SJCRH30 (cell line): ENCODE measurements around the gene OR52I1. TPM values are rescaled to one million over a fixed set of nuclear protein-coding genes. Genes with fewer than 3 reads are reported as not detected.

ENCODE experiments used
- DNase-seq, 2 experiments: peaks; one replicate each; pipeline ENCODE4 v3.0.0-alpha.2; 2015 to 2020
- H3K27ac ChIP-seq: fragments of 250-450 bp; sonication (Bioruptor Pico); 2 replicates; pipeline ENCODE4 v1.5.1; 2020; ENCODE audit warnings: mild to moderate bottlenecking, moderate library complexity
- H3K27me3 ChIP-seq: fragments of 250-450 bp; sonication (Bioruptor Pico); 2 replicates; pipeline ENCODE4 v1.5.1; 2020; ENCODE audit warnings: mild to moderate bottlenecking, moderate library complexity
- H3K36me3 ChIP-seq: fragments of 250-450 bp; sonication (Bioruptor Pico); 2 replicates; pipeline ENCODE4 v1.5.1; 2020; ENCODE audit warnings: mild to moderate bottlenecking, moderate library complexity
- H3K4me1 ChIP-seq: fragments of 250-450 bp; sonication (Bioruptor Pico); 2 replicates; pipeline ENCODE4 v1.5.1; 2020; ENCODE audit warnings: mild to moderate bottlenecking, moderate library complexity
- H3K4me3 ChIP-seq: fragments of 250-450 bp; sonication (Bioruptor Pico); 2 replicates; pipeline ENCODE4 v1.5.1; 2020; ENCODE audit warnings: mild to moderate bottlenecking, moderate library complexity
- H3K9me3 ChIP-seq: fragments of 250-450 bp; sonication (Bioruptor Pico); replicated peaks from 2 replicates; pipeline ENCODE4 v1.5.1; 2020; ENCODE audit warnings: mild to moderate bottlenecking, moderate library complexity
- total RNA-seq: library from RNA; depleted of rRNA; stranded (reverse); fragments of >200 nt; shearing (Covaris generic); gene quantifications from 2 replicates; pipeline ENCODE4 v1.2.3, GENCODE V29; 2014; rRNA removed

OR52I1 gene, protein sequence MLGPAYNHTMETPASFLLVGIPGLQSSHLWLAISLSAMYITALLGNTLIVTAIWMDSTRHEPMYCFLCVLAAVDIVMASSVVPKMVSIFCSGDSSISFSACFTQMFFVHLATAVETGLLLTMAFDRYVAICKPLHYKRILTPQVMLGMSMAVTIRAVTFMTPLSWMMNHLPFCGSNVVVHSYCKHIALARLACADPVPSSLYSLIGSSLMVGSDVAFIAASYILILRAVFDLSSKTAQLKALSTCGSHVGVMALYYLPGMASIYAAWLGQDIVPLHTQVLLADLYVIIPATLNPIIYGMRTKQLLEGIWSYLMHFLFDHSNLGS
- total RNA-seq: not detected in 2 replicates

DNA sequence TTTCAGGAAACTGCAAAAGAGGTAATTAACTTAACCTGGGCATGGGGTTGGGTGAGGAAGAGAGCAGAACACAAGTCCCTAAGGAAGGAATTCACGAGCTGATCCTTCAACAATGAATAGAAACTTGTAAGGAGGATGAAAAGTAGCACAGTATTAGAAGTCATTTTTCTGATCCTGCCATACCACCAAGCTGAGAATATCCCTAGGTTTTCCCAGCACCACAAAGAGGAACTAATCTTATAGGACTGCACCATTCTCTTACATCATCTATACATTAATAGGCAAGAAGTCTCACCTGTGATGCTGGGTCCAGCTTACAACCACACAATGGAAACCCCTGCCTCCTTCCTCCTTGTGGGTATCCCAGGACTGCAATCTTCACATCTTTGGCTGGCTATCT, at the start of gene OR52I1:
Gene OR52I1, plus strand, starts transcription at position 301 of the 400 bp plus-strand sequence. Its CDS starts 0 bp downstream, at position 301.
- Histone ChIP-seq H3K27me3 (no peaks in the 10 kb centered on the region), H3K27ac (no peak within 1 kb of the TSS), H3K4me3 (no peak within 1 kb of the TSS), H3K4me1 (no peaks in the 10 kb centered on the region), H3K36me3 (no peaks in the 10 kb centered on the region; the same call in 1 of the 2 replicates), H3K9me3 (no peaks in the 10 kb centered on the region)
- DNase-seq: no peak

DNA sequence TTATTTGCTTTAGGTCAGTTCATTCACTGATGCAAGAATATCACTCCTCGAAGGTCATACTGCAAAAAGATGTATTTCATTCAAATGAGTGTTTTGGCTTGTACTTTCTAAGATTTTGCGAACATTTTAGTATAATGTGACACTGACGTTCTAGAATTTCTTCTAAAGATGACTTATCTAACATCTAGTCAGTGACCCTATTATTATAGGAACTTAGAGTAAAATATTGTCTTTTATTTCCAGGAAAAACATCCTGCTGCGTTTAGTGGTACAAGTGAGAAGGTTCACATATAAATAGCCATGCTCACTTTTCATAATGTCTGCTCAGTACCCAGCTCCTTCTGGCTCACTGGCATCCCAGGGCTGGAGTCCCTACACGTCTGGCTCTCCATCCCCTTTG, 48.9 kb upstream of the OR52I1 start, which contains the start of gene OR52M1:
Gene OR52M1, plus strand, starts transcription at position 301 of the 400 bp plus-strand sequence. Its CDS starts 0 bp downstream, at position 301.
- Histone ChIP-seq H3K4me1 (no peaks in the 10 kb centered on the region), H3K27ac (no peak within 1 kb of the TSS), H3K4me3 (no peak within 1 kb of the TSS), H3K9me3 (no peaks in the 10 kb centered on the region), H3K36me3 (no peaks in the 10 kb centered on the region), H3K27me3 (no peaks in the 10 kb centered on the region)
- DNase-seq: no peak

- no peaks in the 10 kb centered on the region for H3K36me3 ChIP-seq
- DNase-seq: no peak
- no peaks in the 10 kb centered on the region for H3K4me1 ChIP-seq
- no peak overlapping the region for H3K4me3 ChIP-seq
- no peaks in the 10 kb centered on the region for H3K27me3 ChIP-seq
- H3K27ac ChIP-seq: no peak overlapping the region
- H3K9me3 ChIP-seq: no peaks in the 10 kb centered on the region
Measured at GRCh38 chr11:4546878-4547277, 47.0 kb upstream of the OR52I1 start.

GRCh38 chr11:4547416-4547815, 46.4 kb upstream of the OR52I1 start:
- H3K4me3 ChIP-seq: no peak overlapping the region

DNA sequence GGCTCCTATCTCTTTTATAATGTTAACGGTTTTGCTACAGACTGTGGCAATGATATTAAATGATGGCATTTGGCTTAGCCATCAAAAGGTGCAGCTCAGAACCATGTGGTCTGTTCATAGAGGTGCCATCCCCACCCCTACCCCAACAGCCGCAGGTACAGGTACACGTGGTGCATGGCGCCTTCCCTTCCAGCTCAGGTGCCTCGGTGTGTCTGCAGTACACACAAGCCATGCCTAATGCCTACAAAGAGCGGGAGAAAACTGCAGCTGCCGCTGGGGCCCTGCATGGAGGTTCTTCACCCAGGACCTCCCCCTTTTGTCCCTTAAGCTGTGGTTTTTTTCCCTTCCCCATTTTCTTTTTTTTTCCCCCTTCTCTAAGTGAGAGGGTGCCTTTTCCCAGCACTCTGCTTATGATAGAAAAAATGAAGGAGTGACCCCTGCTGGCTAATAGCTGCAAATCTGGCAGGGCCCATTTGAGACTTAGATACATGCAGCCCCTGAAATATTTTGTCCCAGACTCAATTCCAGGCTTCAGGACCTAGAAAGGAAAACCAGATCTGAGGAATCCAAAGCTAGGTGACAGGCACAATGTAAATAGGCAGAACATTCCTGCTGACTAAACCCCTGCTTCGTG, 42.4 kb upstream of the OR52I1 start:
- H3K36me3 ChIP-seq: no peaks in the 10 kb centered on the region
- peak in 1 of 2 experiments; percentile 26 for DNase-seq
- no peak overlapping the region for H3K4me3 ChIP-seq
- H3K27me3 ChIP-seq: no peaks in the 10 kb centered on the region
- H3K27ac ChIP-seq: no peak overlapping the region
- no peaks in the 10 kb centered on the region for H3K9me3 ChIP-seq
- no peaks in the 10 kb centered on the region for H3K4me1 ChIP-seq

More at GRCh38 chr11:4547416-4547815, 46.4 kb upstream of the OR52I1 start:
- no peak overlapping the region for H3K27ac ChIP-seq
- H3K4me1 ChIP-seq: no peaks in the 10 kb centered on the region
- no peak for DNase-seq
- H3K9me3 ChIP-seq: no peaks in the 10 kb centered on the region
- no peaks in the 10 kb centered on the region for H3K36me3 ChIP-seq
- no peaks in the 10 kb centered on the region for H3K27me3 ChIP-seq

DNA sequence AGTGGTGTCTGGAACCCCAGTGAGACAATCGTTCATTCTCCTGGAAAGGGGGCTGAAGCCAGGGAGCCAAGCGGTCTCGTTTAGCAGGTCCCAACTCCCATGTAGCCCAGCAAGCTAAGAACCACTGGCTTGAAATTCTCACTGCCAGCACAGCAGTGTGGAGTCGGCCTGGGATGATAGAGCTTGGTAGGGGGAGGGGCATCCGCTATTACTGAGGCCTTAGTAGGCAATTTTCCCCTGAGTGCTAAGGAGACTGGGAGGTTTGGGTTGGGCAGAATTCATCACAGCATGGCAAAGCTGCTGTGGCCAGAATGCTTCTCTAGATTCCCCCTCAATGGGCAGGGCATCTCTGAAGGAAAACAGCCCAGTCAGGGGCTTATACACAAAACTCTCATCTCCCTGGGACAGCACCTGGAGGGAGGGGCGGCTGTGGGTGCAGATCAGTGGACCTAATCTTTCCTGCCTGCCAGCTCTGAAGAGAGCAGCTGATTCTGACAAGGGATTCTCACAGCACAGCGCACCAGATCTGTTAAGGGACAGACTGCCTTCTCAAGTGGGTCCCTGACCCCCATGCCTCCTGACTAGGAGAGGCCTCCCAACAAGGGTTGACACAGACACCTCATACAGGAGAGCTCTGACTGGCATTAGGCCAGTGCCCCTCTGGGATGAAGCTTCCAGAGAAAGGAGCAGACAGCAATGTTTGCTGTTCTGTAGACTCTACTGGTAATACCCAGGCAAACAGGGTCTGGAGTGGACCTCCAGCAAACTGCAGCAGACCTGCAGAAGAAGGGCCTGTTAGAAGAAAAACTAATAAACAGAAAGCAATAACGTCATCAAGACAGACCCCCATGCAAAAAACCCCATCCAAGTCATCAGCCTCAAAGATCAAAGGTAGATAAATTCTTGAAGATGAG, 34.1 kb upstream of the OR52I1 start:
- H3K4me1 ChIP-seq: no peaks in the 10 kb centered on the region
- H3K27ac ChIP-seq: no peak overlapping the region
- H3K9me3 ChIP-seq: no peaks in the 10 kb centered on the region
- H3K4me3 ChIP-seq: no peak overlapping the region
- no peak for DNase-seq
- H3K27me3 ChIP-seq: no peaks in the 10 kb centered on the region
- no peaks in the 10 kb centered on the region for H3K36me3 ChIP-seq

- no peak overlapping the region for H3K4me3 ChIP-seq
Measured at GRCh38 chr11:4560467-4560866, 33.4 kb upstream of the OR52I1 start.

GRCh38 chr11:4565371-4565770, 28.5 kb upstream of the OR52I1 start:
- no peaks in the 10 kb centered on the region for H3K36me3 ChIP-seq
- no peak overlapping the region for H3K27ac ChIP-seq
- no peak for DNase-seq
- H3K9me3 ChIP-seq: no peaks in the 10 kb centered on the region
- no peak overlapping the region for H3K4me3 ChIP-seq
- H3K27me3 ChIP-seq: no peaks in the 10 kb centered on the region
- no peaks in the 10 kb centered on the region for H3K4me1 ChIP-seq

More at GRCh38 chr11:4560467-4560866, 33.4 kb upstream of the OR52I1 start:
- H3K27me3 ChIP-seq: no peaks in the 10 kb centered on the region
- DNase-seq: no peak
- no peaks in the 10 kb centered on the region for H3K36me3 ChIP-seq
- no peak overlapping the region for H3K27ac ChIP-seq
- no peaks in the 10 kb centered on the region for H3K4me1 ChIP-seq
- H3K9me3 ChIP-seq: no peaks in the 10 kb centered on the region

- no peaks in the 10 kb centered on the region for H3K27me3 ChIP-seq
- H3K9me3 ChIP-seq: no peaks in the 10 kb centered on the region
- no peak for DNase-seq
- no peaks in the 10 kb centered on the region for H3K36me3 ChIP-seq
- H3K4me1 ChIP-seq: no peaks in the 10 kb centered on the region
- H3K27ac ChIP-seq: no peak overlapping the region
- H3K4me3 ChIP-seq: no peak overlapping the region
Measured at GRCh38 chr11:4569075-4569474, 24.8 kb upstream of the OR52I1 start.

DNA sequence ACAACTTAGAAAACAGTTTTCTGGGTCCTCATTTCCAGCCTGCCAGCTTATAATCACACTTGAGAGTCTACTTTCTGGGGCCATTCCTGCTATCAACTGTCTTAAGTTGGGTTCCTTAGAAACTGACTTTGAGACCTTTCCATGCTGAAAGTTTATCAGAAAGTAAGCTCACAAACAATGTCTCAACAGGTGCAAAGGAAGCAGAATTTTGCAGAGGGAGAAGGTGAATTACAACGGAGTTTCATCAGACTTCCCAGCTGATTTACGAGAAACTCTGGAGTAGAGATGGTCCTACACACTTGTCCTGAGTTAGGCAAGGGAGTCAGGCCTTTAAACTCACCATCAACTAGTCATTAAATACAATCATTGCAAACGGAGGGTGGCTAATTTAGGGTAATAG, 17.0 kb upstream of the OR52I1 start:
- Histone ChIP-seq H3K27me3 (0 out of 2 replicates have a peak, but pooled peaks cover 5% of the 10 kb centered on the region), H3K9me3 (no peaks in the 10 kb centered on the region), H3K4me3 (no peak overlapping the region), H3K4me1 (no peaks in the 10 kb centered on the region), H3K27ac (no peak overlapping the region), H3K36me3 (no peaks in the 10 kb centered on the region)
- no peak for DNase-seq

GRCh38 chr11:4577761-4578160, 16.1 kb upstream of the OR52I1 start:
- Histone ChIP-seq H3K27me3 (0 out of 2 replicates have a peak, but pooled peaks cover 5% of the 10 kb centered on the region), H3K27ac (no peak overlapping the region), H3K36me3 (no peaks in the 10 kb centered on the region), H3K4me1 (no peaks in the 10 kb centered on the region), H3K4me3 (no peak overlapping the region), H3K9me3 (no peaks in the 10 kb centered on the region)
- no peak for DNase-seq

DNA sequence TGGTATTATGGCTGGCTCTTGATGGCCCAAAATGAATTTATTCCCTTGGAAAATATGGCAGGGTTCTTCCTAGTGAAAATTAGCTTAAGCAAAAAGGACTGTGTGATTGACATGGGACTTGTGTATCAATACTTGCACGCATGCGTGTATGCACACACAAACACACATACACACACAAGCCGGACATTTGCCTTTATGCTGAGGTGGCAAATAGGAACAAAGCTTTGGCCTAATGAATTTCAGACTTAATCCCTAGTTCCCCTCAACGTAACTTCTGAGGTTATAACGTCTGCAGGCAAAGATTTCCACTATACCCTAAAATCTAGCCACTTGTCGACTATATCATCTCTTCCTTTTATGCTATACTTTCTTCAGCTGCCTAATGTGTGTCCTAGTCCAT, 15.2 kb upstream of the OR52I1 start:
- Histone ChIP-seq H3K9me3 (no peaks in the 10 kb centered on the region), H3K4me3 (no peak overlapping the region), H3K4me1 (no peaks in the 10 kb centered on the region), H3K36me3 (no peaks in the 10 kb centered on the region), H3K27ac (no peak overlapping the region), H3K27me3 (0 out of 2 replicates have a peak, but pooled peaks cover 5% of the 10 kb centered on the region)
- DNase-seq: no peak

DNA sequence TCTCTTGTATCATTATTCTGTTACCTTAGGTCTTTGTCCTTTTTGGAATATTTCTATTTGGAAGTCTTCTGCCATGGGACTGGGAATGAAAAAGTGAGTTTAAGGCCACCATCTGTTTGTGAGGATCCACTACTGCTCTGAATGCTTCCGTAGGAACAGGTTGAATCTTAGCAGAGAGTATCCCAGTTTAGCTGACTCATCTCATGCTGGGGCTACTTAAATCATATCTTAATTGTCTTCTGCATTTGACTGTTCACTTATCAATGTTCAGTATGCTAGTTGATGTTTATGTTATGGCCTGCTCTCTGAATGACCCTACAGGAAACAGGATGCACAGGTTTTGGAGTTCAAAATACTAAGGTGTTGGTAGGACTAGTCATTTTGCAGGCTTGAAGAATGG, 13.7 kb upstream of the OR52I1 start:
- DNase-seq: no peak
- Histone ChIP-seq H3K4me3 (no peak overlapping the region), H3K36me3 (no peaks in the 10 kb centered on the region), H3K27ac (no peak overlapping the region), H3K4me1 (no peaks in the 10 kb centered on the region), H3K27me3 (0 out of 2 replicates have a peak, but pooled peaks cover 5% of the 10 kb centered on the region), H3K9me3 (no peaks in the 10 kb centered on the region)

DNA sequence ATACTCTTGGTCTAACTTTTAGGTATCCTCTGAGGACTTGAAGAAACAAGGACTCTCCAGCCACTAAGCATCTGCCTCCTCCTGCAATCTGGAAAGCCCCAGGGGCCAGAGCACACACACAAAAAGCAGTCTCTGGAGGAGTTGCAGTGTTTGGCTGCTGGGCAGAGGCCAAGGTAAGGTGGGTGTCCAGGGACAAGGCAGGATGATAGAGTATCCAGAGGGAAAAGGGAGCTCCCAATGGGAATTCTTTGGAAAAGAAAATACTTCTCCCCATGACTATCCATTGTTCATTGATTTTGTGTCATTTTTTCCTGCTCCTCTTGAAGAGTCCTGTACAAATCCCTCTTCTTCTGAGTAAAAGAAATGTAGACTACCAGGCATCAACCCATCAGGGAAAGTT, 12.4 kb upstream of the OR52I1 start, which contains the start of gene OR52I2:
Gene OR52I2, plus strand, starts transcription at position 301 of the 400 bp plus-strand sequence.
- H3K4me1 ChIP-seq: no peaks in the 10 kb centered on the region
- no peak within 1 kb of the TSS for H3K4me3 ChIP-seq
- 0 out of 2 replicates have a peak, but pooled peaks cover 5% of the 10 kb centered on the region for H3K27me3 ChIP-seq
- H3K36me3 ChIP-seq: no peaks in the 10 kb centered on the region
- DNase-seq: no peak
- H3K9me3 ChIP-seq: no peaks in the 10 kb centered on the region
- H3K27ac ChIP-seq: no peak within 1 kb of the TSS
